ENCODE measurements around the gene PRR33.
"Not testable (repeated sequence)": the region's sequence is repeated elsewhere in the genome, so short reads cannot be mapped to it uniquely, and the experiment has no call there.

The PRR33 gene

DNA sequence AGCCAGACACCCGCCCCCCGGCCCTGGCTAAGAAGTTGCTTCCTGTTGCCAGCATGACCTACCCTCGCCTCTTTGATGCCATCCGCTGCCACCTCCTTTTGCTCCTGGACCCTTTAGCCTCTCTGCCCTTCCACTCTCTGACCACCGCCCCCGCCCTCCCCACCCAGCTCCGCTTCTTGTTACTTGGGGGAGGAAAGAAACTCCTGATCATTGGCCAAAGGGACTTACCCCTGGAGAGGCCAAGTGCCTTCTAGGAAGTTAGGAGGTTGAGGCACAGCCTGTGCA is at the start of gene PRR33:
PRR33 (minus strand) TSS at position 65 of the 285 bp plus-strand sequence. CDS start 1,311 bp downstream, outside the sequence.
- no peak for DNase-seq (ENCODE audit: low spot score)

DNA sequence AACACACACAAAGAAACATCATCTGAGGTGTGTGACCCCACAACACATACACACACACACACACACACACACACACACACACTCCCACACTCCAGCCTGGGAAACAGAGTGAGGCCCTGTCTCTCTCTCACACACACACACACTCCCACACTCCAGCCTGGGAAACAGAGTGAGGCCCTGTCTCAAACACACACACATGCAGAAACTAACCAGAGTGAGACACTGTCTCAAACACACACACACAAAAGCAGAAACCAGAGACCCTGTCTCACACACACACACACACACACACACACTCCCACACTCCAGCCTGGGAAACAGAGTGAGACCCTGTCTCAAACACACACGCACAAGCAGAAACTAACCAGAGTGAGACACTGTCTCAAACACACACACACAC is 48.1 kb upstream of the PRR33 start:
- DNase-seq (ENCODE audit: low spot score), result not testable (repeated sequence)

DNA sequence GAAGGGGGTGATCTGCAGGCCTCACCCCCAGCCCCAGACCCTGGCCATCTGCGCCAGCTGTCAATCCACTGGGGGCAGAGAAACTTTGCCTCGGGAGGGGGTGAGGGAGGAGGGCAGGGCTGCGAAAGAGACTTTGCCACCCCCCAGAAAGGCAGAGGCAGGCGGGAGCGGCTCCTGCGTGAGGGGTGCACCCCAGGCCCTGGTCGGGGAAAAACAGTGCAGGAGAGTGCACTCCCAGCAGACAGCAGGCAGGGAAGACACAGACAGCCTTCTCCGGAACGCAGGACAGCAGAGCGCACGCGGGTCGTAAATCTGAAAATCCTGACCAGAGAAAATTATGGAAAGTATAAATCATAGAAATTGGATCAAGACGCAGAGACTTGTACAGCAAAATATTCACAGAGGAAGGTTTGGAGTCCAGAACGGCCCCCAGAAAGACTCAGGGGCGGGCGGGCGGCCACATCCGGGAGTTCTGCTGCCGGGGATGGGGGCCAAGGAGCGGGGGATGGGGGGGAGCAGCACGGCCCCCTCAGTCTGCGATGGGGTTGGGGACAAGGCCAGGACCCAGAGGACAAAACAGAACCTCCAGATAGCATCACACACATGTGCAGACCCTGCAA is 47.4 kb upstream of the PRR33 start:
- DNase-seq (ENCODE audit: low spot score), result no peak

DNA sequence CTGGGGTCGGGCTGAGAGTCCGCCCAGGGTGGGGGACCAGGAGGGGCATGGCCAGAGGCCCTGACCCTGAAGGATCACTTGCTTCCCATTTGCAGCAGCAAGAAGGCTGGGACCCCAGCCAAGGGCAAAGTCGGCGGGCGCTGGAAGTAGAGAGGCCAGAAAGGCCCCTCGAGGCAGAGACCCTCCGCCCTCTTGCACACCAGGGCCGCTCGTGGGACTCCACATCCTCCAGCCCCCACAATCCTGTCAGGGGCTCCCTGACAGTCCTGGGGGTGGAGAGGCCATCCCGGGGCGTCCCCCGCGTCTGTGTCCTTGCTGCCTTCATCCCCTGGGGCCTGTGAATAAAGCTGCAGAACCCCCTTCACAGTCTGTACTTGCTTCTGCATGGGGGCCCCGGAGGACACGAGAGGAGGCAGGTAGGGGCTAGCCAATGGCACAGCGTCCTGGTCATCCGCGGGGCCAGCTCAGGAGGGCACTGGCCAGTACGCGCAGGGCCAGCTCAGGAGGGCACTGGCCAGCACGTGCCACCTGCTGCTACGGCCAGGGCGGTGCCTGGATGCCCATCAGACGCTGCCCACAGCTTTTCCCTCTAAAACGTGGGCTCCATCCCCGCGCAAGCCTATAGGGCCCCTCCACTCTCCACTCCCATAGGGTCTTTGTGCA is 46.8 kb upstream of the PRR33 start:
- no peak for DNase-seq (ENCODE audit: low spot score)

DNA sequence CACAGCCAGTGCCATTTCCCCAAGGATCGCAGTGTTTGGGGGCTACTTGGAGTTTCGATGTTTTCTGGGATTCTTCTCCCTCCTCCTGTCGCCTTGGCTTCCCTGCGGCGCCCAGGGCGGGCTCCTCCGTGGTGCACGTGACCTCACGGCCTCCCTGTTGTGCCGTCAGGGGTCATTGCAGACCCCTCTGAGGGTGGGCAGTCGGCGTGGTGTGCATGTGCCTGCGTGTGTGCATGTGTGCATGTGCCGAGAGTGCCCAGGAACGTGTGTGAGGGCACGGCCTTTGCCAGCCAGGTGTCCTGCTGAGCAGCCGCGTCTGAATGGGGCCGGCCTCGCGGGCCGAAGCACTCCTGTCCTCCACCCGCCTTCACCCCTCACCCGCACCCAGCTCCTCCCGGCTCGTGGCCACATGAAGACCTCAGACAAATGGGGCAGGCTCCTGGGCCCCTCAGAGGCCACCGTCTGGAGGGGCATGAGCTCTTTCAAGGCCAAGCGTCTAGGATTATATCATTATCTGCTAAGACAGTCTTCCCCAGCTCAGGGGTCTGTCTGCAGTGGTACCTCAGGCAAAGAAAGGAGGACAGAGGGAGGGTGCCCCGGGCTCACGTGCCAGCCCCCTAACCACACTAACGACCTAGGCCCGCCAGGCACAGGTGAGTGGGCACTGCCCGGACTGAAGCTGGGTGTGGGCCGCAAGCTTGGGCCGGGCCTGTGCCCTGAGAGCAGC is 46.1 kb upstream of the PRR33 start:
- no peak for DNase-seq (ENCODE audit: low spot score)

DNA sequence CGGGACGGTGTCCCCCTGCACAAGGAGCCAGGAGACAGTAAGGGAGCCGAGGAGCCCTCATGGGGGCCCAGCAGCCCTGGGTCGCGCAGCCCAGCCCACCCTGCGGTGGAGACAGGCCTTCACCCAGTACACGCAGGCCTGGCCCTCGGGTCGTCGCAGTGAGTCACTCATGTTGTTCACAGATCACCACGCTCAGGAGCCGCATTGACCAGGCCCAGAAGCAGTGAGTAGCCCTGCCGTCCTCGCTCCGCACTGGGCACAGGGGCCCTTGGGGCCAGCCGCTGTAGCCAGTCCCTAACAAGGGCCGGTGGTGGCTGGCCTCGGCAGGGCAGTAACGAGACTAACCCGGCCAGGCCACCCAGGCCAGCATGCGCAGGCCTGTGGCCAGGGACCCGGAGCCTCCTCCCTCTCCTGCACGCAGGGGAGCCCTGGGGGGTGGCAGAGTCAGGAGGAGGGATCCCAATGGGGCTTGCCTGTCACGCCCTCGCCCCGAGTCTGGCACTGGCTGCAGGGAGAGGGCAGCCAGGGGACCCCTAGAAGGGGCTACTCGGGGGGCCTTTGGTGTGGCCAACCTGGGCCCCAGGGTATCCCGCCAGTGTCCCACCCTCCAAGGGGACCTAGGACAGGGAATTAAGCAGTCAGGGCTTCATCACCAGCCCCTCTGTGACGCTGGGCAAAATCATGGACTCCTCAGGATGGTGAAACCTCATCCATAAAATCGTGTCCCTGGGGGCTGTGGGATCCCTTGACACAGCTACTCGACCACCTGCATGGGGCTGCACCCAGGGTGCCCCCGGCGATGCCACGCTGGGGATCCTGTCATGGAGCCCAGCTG is 45.3 kb upstream of the PRR33 start:
- DNase-seq (ENCODE audit: low spot score), result no peak

DNA sequence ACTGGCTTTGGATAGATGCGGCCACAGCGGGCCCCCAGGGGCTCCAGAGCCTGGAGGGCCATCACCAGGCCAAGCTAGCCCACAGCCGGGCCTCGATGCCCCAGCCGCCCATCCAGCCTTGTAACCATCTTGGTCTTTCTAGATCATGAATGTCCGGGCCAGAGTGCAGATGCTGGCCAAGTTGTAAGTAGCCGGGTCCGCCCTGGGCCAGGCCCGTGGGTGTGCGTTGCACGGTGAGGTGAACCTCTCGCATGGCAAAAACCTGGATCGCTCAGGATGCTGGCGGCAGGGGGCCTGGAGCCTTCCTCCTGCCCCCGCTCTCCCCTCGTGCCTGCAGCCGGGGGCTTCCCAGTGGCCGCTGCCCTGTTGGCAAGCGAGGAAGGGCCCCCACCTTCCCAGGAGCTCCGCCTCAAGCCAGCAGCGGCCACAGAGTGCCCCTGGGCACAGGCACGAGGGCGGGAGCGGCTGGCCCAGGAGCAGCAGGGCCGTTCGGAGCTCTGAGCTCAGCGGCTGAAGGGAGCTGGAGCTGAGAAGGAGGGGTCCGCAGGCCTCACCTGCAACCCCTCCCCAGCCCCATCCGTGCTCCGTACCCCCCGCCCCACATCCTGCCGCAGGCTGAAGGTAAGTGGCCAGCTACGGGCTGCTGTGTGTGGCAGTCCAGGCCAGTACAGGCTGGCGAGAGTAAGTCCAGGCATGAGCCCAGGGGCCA is 44.5 kb upstream of the PRR33 start:
- no peak for DNase-seq (ENCODE audit: low spot score)

DNA sequence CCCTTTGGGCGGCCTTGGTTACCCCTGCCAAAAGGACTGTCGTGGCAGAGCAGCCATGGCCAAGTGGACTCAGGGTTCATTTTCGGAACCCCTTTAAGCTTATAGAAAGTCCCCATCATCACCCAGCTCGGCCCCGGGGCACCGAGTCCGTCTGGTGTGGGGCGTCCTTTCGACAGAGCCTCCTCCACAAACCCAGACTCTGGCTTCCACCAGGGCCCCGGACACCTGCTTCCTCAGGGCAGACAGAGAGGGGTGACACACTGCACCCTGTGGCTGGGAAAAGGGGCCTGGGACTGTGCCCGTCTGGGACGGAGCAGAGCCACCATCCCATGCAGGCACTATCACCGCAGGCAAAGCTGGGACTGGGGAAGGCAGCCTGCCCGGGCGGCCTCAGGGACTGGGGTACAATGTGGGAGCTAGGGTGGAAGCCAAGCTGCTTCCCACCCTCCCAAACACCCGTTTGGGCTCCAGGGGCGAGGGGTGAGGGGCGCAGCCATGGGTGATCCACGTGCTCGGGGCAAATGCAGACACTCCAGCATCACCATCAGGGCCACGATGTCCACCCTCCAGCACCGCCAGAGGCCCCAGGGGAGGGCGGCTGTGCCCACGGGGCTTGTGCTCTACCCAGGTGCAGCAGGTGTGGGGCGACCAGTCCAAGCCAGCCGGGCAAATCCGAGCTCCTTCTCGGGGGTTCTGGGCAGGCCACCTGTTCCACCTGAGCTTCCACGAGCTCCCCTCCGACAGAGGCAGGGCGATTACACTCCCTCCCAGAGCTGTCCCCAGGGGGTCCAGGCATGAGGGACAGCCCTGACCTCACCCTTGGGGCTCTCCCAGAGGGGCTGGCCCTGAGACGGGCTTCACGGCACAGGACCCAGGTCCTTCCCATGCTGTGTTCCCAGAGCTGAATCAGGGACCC is 43.7 kb upstream of the PRR33 start:
- DNase-seq (ENCODE audit: low spot score), result no peak

DNA sequence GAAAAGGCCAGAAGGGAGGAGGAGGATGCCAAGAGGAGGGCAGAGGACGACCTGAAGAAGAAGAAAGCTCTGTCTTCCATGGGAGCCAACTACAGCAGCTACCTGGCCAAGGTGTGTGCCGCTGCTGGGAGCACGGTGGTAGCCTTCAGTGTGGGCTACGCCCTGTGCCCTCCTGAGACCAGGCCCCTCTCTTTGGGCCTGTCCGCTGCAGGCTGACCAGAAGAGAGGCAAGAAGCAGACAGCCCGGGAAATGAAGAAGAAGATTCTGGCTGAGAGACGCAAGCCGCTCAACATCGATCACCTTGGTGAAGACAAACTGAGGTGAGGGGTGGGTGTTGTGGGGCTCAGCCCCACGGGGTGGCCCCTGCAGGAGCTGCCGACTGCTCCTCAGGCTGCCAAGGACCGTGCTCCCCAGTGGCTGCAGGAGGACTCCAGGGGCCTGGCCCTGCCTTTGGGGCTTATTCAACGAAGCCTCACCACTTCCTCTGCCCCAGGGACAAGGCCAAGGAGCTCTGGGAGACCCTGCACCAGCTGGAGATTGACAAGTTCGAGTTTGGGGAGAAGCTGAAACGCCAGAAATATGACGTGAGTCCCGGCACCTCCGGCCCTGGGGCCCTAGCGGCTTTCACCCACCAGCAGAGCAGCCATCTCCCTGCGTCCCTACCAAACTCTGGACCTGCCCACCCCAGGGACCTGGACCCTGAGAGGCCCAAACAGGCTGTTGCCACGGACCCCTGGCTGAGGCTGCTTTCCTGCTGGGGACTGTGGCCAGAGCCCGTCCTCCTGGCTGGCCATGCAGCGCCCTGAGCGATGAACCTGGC is 42.9 kb upstream of the PRR33 start:
- DNase-seq (ENCODE audit: low spot score), result no peak

DNA sequence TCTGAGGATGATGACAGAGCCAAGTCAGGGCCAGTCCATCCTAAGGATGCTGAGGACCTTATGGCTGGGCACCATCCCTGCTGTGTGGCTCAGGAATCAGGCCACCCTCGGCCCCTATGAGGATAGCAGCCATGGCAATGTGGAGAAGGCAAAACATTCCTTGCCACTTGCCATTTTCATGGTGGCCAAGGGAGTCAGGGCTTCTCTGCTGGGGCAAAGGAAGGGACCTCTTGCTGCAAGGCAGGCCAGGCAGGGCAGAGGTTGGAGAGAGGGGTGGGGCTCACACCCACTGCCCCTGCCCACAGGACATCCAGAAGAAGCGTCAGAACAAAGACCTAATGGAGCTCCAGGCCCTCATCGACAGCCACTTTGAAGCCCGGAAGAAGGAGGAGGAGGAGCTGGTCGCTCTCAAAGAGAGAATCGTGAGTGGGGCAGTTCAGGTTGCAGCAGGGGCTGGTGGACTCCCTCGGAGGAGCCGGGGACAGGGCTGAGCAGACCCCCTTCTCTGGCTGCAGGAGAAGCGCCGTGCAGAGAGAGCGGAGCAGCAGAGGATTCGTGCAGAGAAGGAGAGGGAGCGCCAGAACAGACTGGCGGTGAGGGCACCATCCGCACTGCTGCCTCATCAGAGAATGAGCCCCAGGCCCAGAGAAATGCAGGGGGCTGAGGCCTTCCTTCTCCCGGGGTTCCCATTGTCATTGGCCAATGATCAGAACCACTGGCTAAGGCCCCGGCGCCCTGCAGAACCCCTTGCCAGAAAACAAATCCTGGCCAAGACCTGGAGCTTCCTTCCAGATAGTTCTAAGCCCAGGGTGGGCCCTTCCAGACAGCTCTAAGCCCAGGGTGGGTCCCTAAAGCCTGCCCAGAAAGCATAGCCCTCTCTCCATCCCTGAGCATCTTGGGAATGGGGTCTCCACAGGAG is 42.0 kb upstream of the PRR33 start:
- DNase-seq (ENCODE audit: low spot score), result no peak

DNA sequence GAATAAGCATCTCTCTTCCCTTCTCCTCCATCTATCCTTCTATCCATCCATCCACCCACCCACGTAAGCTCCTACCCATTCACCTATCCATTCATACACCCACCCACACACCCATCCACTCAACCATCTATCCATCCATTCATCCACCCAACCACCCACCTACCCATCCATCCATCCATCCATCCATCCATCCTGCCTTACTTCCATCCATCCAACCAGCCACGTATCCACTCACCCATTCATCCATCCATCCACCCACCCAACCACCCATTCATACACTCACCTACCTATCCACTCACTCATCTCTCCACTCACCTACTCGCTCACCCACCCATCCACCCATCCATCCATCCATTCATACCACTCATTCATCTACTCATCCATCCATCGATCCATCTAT is 41.0 kb upstream of the PRR33 start:
- DNase-seq (ENCODE audit: low spot score), result no peak

DNA sequence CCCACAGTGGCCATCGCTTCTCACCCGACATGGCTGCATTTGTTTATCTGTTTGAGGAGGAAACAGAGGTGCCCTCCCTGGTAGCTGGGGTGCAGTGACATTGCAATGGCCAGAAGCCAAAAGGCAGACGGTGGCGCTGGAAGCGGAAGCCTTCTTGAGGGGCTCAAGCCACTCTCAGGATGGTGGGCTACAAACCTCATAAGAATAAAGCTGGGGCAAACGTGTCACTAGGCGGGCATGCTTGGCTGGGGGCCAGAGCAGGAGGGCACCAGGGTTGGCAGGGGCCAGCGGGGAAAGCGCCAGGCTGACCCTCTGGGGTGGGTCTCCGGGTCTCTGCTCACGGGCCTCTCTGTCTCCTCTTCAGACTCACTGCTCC is 40.4 kb upstream of the PRR33 start:
- DNase-seq (ENCODE audit: low spot score), result no peak

DNA sequence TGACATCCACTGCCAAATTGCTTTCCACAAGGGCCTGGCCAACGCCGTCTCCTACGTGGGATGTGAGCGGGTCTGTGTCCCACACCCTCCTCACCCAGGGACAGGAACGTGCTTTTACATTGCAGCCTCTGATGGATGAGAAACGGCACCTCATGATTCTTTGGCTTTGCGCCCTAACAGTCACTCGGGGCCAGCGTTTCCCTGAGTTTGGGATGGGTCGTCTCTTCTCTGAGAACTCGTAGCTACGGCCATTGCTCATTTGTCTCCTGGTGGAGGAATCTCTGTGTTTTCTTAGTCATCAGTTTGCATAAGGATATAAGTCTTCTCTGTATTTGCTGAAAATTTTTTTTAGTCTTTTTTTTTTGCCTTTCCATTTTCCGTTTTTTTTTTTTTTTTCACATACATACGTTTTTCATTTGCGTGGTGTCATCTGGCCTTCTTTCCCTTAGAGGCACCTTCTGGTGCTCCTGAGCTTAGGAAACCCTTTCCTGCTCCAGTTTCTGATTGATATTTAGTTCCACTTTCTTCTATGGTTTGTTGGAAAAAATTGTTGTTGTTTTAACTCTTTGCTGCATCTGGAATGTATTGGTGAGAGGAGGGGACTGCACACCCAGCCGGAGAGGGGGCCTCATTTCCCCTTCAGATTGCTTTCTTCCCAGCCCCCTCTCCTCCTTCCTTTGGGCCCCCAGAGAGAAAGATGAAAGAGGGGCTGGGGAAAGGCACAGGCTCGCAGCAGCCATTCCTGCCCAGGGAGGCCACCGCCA is 39.8 kb upstream of the PRR33 start:
- no peak for DNase-seq (ENCODE audit: low spot score)

DNA sequence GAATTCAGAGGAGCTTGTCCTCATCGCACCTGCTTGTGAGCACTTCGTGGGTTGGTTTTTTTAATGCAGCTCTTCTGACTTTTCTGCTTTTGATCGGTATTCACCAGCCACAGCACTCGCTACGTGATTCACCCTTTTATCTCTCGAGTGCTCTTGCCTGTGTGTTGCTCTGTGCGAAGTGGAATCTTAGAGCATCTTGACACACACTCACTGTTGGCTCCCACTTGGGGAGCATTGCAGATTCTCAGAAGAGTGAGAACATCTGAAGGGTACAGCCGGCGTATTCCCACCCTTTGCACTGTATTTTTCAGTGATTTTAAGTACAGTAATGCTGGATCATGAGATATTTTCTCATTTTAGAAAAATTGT is 38.8 kb upstream of the PRR33 start:
- DNase-seq (ENCODE audit: low spot score), result no peak

DNA sequence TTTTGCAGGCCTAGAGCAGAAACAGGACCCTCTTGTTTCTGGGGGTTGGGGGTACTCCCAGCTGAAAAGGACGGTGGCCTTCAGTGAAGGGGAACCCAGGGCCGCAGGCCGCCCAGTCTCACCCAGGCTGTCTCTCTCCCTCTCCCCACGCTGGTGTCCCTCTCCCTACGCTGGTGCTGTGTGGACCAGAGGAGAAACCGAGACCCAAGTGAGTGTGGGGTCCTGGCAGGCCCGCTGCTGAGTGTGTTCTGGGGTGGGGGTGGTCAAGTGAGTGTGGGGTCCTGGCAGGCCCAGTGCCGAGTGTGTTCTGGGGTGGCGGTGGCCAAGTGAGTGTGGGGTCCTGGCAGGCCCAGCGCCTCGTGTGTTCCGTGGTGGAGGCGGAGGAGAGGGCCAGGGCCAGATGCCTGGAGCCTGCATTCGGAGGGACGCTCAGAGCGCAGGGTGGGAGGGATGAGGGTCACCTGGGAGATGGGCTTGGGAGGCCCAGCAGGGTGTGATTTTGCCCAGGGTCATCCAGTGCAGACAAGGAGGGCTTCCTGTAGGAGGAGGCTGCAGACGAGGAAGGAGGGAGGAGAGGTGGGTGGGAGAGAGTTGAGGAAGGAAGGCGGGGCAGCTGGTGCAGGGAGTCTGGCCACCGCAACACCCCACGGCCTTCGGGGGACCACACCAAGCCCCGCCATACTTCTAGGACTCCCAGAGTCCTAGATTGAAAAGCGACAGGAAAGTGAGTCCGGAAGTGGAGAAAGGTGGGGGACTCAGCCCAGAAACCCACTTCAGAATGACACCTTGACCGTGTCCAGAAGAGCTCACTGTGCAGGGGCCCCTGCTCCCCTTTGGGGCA is 38.1 kb upstream of the PRR33 start:
- DNase-seq (ENCODE audit: low spot score), result no peak

DNA sequence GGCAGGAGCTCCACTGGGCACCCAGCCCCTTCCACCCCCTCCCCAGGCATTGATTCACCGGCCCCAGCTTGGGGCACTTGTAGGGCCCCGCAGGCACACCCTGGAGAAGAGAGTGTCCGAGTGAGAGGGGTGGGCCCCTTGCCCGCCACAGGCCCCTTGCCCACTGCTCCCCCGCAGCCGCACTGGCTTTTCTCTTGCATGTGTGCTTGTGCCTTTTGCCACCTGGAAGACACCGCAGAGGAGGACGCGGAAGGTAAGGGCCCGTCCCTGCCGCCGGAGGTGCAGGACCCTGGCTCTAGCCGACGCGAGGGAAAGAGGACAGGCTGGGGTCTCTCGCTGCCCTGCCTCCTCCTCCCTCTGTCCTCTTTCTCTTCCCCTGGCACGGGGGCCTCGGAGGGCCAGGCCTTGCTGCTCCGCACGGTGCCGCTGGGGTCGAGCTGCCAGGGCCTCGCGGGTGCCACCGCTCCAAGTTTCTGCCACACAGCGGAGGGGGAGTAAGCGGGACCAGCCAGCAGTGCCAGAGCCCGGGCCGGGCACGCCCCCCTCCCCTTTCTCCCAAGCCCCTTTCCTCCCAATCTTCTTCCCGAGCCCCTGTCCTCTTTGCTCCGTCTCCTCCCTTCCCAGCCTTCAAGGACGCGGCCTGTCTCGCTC is 37.3 kb upstream of the PRR33 start:
- no peak for DNase-seq (ENCODE audit: low spot score)

DNA sequence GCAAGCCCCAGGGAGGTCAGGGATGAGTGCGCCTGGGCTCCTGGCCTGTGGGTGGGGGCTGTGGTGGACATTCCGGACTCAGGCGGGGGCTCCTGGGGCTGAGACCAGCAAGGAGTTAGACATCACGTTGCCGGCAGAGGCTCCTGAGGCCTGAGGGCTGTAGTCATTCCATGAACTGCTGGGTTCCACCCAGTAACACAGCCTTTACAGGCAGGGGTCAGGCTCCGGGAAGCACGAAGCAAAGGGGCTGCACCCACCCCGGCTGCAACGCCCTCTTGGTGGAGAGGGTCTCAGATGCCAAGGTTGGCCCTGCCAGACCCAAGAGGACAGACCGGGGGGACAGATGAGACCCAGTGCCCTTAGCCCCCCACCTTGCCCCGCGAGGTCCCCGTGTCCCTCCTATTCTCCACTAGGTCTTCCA is 36.8 kb upstream of the PRR33 start:
- no peak for DNase-seq (ENCODE audit: low spot score)
